Muscle of back (tissue), 10 donors: Measurements from ENCODE around the gene SAMD15. TPM values are rescaled to one million over a fixed set of nuclear protein-coding genes. Genes with fewer than 3 reads are reported as not detected.

ENCODE experiments used
- polyA plus RNA-seq, 10 donors: library from polyadenylated mRNA; unstranded; fragments of 120-200 nt; gene quantifications; one replicate each; pipeline ENCODE4 v1.2.1, GENCODE V29; 2013; ENCODE audit not compliant: insufficient read length in 10 of 10

SAMD15 gene
- polyA plus RNA-seq, 10 donors = 0.09 to 0.75 (median 0.51) TPM

Other genes with a start within 250 kb of the SAMD15 start
- under 1 TPM; 0.36 to 0.76 (median 0.52) TPM for gene ZDHHC22, start 235.6 kb upstream of the SAMD15 start, polyA plus RNA-seq
- 1 to 10 TPM in 4 of 10 donors, under 1 TPM in 6; 0.35 to 2.5 (median 0.84) TPM for gene TMEM63C, start 195.6 kb upstream of the SAMD15 start, polyA plus RNA-seq
- gene NGB, start 106.2 kb upstream of the SAMD15 start, polyA plus RNA-seq = not detected
- gene POMT2, start 56.5 kb upstream of the SAMD15 start, polyA plus RNA-seq = 10 to 100 TPM; 15.3 to 34.0 (median 28.2) TPM
- 10 to 100 TPM; 16.9 to 27.7 (median 21.5) TPM for gene GSTZ1, start 56.3 kb upstream of the SAMD15 start, polyA plus RNA-seq
- gene TMED8, start 285 bp upstream of the SAMD15 start, polyA plus RNA-seq = 1 to 10 TPM; 4.2 to 8.1 (median 6.2) TPM
- under 1 TPM; 0.11 to 0.68 (median 0.29) TPM for gene NOXRED1, start 46.1 kb downstream of the SAMD15 start, polyA plus RNA-seq
- gene VIPAS39, start 80.2 kb downstream of the SAMD15 start, polyA plus RNA-seq = 10 to 100 TPM; 18.2 to 27.9 (median 22.3) TPM
- gene AHSA1, start 80.7 kb downstream of the SAMD15 start, polyA plus RNA-seq = 100 to 1,000 TPM; 109 to 155 (median 131) TPM
- 1 to 10 TPM in 1 of 10 donors, under 1 TPM in 7, not detected in 2; 0.09 to 1.4 (median 0.15) TPM for gene ISM2, start 121.4 kb downstream of the SAMD15 start, polyA plus RNA-seq
- 10 to 100 TPM; 13.9 to 21.8 (median 19.5) TPM for gene SPTLC2, start 239.3 kb downstream of the SAMD15 start, polyA plus RNA-seq